GM23338 (cell line): Measurements from ENCODE around the gene PTOV1. TPM values are rescaled to one million over a fixed set of nuclear protein-coding genes. Genes with fewer than 3 reads are reported as not detected.

ENCODE experiments used
- ATAC-seq: fragments of 200-7000 bp; cut with Tn5 transposase; 3 replicates; pipeline ENCODE4 v1.9.1; 2020
- DNase-seq: peaks from one replicate; pipeline ENCODE4 v3.0.0-alpha.2; 2015; ENCODE audit warnings: low spot score
- H2AFZ ChIP-seq: fragments of 200-600 bp; sonication (generic); 2 replicates; pipeline ENCODE4 v1.8.0; 2016; ENCODE audit warnings: antibody characterized with exemption, mild to moderate bottlenecking, moderate library complexity
- H3F3A ChIP-seq: fragments of 200-600 bp; sonication (generic); replicated peaks from 2 replicates; pipeline ENCODE4 v1.8.0; 2017; ENCODE audit warnings: antibody characterized with exemption, mixed run types, low read depth
- H3K27ac ChIP-seq: fragments of 200-600 bp; sonication (generic); 2 replicates; pipeline ENCODE4 v1.6.1; 2016; ENCODE audit warnings: low read depth
- H3K27me3 ChIP-seq: fragments of 200-600 bp; sonication (generic); 2 replicates; pipeline ENCODE4 v1.8.0; 2016; ENCODE audit warnings: mild to moderate bottlenecking, mixed run types, moderate library complexity; ENCODE audit not compliant: insufficient read depth
- H3K36me3 ChIP-seq: fragments of 200-600 bp; sonication (generic); 2 replicates; pipeline ENCODE4 v1.8.0; 2016; ENCODE audit warnings: mild to moderate bottlenecking; ENCODE audit not compliant: insufficient read depth
- H3K4me1 ChIP-seq: fragments of 200-600 bp; sonication (generic); 2 replicates; pipeline ENCODE4 v1.8.0; 2016; ENCODE audit warnings: mild to moderate bottlenecking, moderate library complexity; ENCODE audit not compliant: insufficient read depth
- H3K4me2 ChIP-seq: fragments of 200-600 bp; sonication (generic); 2 replicates; pipeline ENCODE4 v1.7.1; 2017; ENCODE audit warnings: mixed run types
- H3K4me3 ChIP-seq: fragments of 200-600 bp; sonication (generic); 2 replicates; pipeline ENCODE4 v1.6.1; 2016; ENCODE audit warnings: mixed run types
- H3K79me2 ChIP-seq: fragments of 200-600 bp; sonication (generic); replicated peaks from 2 replicates; pipeline ENCODE4 v1.8.0; 2017; ENCODE audit warnings: mild to moderate bottlenecking; ENCODE audit not compliant: insufficient read depth
- H3K9me2 ChIP-seq: fragments of 200-600 bp; sonication (generic); 2 replicates; pipeline ENCODE4 v1.8.0; 2017; ENCODE audit not compliant: insufficient read depth
- H4K20me1 ChIP-seq: fragments of 200-600 bp; sonication (generic); replicated peaks from 2 replicates; pipeline ENCODE4 v1.8.0; 2017; ENCODE audit warnings: mild to moderate bottlenecking; ENCODE audit not compliant: insufficient read depth
- H3K27ac Mint-ChIP-seq: 2 replicates; pipeline ENCODE4 v1.8.0; 2020; ENCODE audit warnings: inconsistent platforms, mild to moderate bottlenecking, moderate library complexity, mixed read lengths
- H3K27me3 Mint-ChIP-seq: 3 replicates; pipeline ENCODE4 v1.8.0; 2022; ENCODE audit warnings: low read depth, mild to moderate bottlenecking, moderate library complexity, mixed read lengths, inconsistent platforms; ENCODE audit not compliant: insufficient read depth, poor library complexity
- H3K36me3 Mint-ChIP-seq: 3 replicates; pipeline ENCODE4 v1.8.0; 2021; ENCODE audit warnings: low read depth, mild to moderate bottlenecking, inconsistent platforms, moderate library complexity, mixed read lengths
- H3K4me1 Mint-ChIP-seq: 3 replicates; pipeline ENCODE4 v1.8.0; 2020; ENCODE audit warnings: mild to moderate bottlenecking, inconsistent platforms, mixed read lengths
- H3K4me3 Mint-ChIP-seq: 3 replicates; pipeline ENCODE4 v1.8.0; 2021; ENCODE audit warnings: moderate library complexity, mild to moderate bottlenecking, inconsistent platforms, mixed read lengths
- H3K9me3 Mint-ChIP-seq: 3 replicates; pipeline ENCODE4 v1.8.0; 2020; ENCODE audit warnings: moderate library complexity, mild to moderate bottlenecking, inconsistent platforms, mixed read lengths
- CREB1 ChIP-seq: fragments of 250-450 bp; sonication (Bioruptor Pico); IDR thresholded peaks from 2 replicates; pipeline ENCODE4 v1.5.0; 2020; ENCODE audit warnings: low read depth, mild to moderate bottlenecking, moderate library complexity
- ETS1 ChIP-seq: IDR thresholded peaks from 2 replicates; pipeline ENCODE4 v1.6.1; 2016; ENCODE audit warnings: antibody characterized with exemption
- EZH2 ChIP-seq: fragments of 200-600 bp; sonication (generic); IDR thresholded peaks from one replicate; pipeline ENCODE4 v1.8.0; 2017; ENCODE audit warnings: antibody characterized with exemption, mild to moderate bottlenecking, low read depth; ENCODE audit not compliant: unreplicated experiment
- EZH2phosphoT487 ChIP-seq: fragments of 200-600 bp; sonication (generic); IDR thresholded peaks from one replicate; pipeline ENCODE4 v1.8.1; 2018; ENCODE audit warnings: antibody characterized with exemption; ENCODE audit not compliant: unreplicated experiment
- POLR2AphosphoS5 ChIP-seq: IDR thresholded peaks from 2 replicates; pipeline ENCODE4 v1.6.1; 2016; ENCODE audit warnings: antibody characterized with exemption, low read depth
- STAT1 ChIP-seq: IDR thresholded peaks from one replicate; pipeline ENCODE4 v1.6.1; 2016; ENCODE audit warnings: antibody characterized with exemption; ENCODE audit not compliant: unreplicated experiment
- ZNF331 ChIP-seq: fragments of 250-450 bp; sonication (Bioruptor Pico); IDR thresholded peaks from 2 replicates; pipeline ENCODE4 v1.5.0; 2020; ENCODE audit warnings: low read depth, mild to moderate bottlenecking, moderate library complexity
- ZNF462 ChIP-seq: fragments of 250-450 bp; sonication (Bioruptor Pico); IDR thresholded peaks from 2 replicates; pipeline ENCODE4 v1.5.0; 2020; ENCODE audit warnings: mild to moderate bottlenecking, moderate library complexity
- polyA plus RNA-seq: library from polyadenylated mRNA; unstranded; fragments of >200 nt; fragmentation: Nextera tagmentation; extraction: Ambion mirVana; gene quantifications from 2 replicates; pipeline ENCODE4 v1.2.1, GENCODE V29; 2016
- total RNA-seq: library from RNA; depleted of rRNA; stranded (reverse); fragments of >200 nt; shearing (Covaris generic); gene quantifications from 2 replicates; pipeline ENCODE4 v1.2.3, GENCODE V29; 2014

The PTOV1 gene
- total and polyA plus RNA-seq, 2 experiments from 2014 or later = 188 to 209 TPM

- Histone ChIP-seq H3K27ac (peak overlapping the region; percentile 94), H3K4me1 (peaks cover 19% of the 10 kb centered on the region), H3K9me2 (no peaks in the 10 kb centered on the region), H3K36me3 (peaks cover 8% of the 10 kb centered on the region), H3K4me3 (peak overlapping the region; percentile 99), H4K20me1 (peaks cover 13% of the 10 kb centered on the region), H3F3A (peaks cover 32% of the 10 kb centered on the region), H2AFZ (no peak overlapping the region), H3K4me2 (peak overlapping the region; percentile 93), H3K79me2 (peaks cover 21% of the 10 kb centered on the region), H3K27me3 (no peaks in the 10 kb centered on the region)
- peaks cover 32% of the 10 kb centered on the region for H3K36me3 Mint-ChIP-seq
- DNase-seq (no peak), ATAC-seq (peak; percentile 10)
- H3K27me3 Mint-ChIP-seq = peaks cover 21% of the 10 kb centered on the region
- H3K4me1 Mint-ChIP-seq = peaks cover 34% of the 10 kb centered on the region
- H3K4me3 Mint-ChIP-seq = no peak overlapping the region
- TF ChIP-seq EZH2 = no peak
- H3K9me3 Mint-ChIP-seq = peaks cover 7% of the 10 kb centered on the region
- H3K27ac Mint-ChIP-seq = no peak overlapping the region
Measured at GRCh38 chr19:49869009-49869483, 18.1 kb downstream of the PTOV1 start.

GRCh38 chr19:49869484-49870308 lies 18.7 kb downstream of the PTOV1 start:
- Histone ChIP-seq H3F3A (peaks cover 31% of the 10 kb centered on the region), H3K4me1 (peaks cover 19% of the 10 kb centered on the region), H3K9me2 (no peaks in the 10 kb centered on the region), H3K79me2 (peaks cover 24% of the 10 kb centered on the region), H3K4me3 (peak overlapping the region; percentile 48), H3K27me3 (no peaks in the 10 kb centered on the region), H2AFZ (no peak overlapping the region), H4K20me1 (peaks cover 8% of the 10 kb centered on the region), H3K27ac (peak overlapping the region; percentile 0; the same call in 1 of the 2 replicates), H3K4me2 (peak overlapping the region; percentile 84), H3K36me3 (peaks cover 2% of the 10 kb centered on the region)
- Mint-ChIP-seq H3K9me3 (peaks cover 7% of the 10 kb centered on the region), H3K36me3 (peaks cover 26% of the 10 kb centered on the region), H3K27ac (no peak overlapping the region), H3K27me3 (peaks cover 21% of the 10 kb centered on the region), H3K4me1 (peaks cover 32% of the 10 kb centered on the region), H3K4me3 (no peak overlapping the region; the same call in 2 of the 3 replicates)
- peak; percentile 66 for TF ChIP-seq POLR2AphosphoS5
- no peak for TF ChIP-seq STAT1
- TF ChIP-seq CREB1 (CRISPR knock-in tag) = peak; percentile 85
- TF ChIP-seq EZH2phosphoT487 = no peak
- ATAC-seq (peak; percentile 69), DNase-seq (peak; percentile 100)

- Histone ChIP-seq H3F3A (peaks cover 28% of the 10 kb centered on the region), H3K4me2 (peak overlapping the region; percentile 84), H3K4me1 (peaks cover 19% of the 10 kb centered on the region), H4K20me1 (peaks cover 4% of the 10 kb centered on the region; the same call in 1 of the 2 replicates), H3K79me2 (peaks cover 26% of the 10 kb centered on the region), H3K9me2 (no peaks in the 10 kb centered on the region), H3K4me3 (peak overlapping the region; percentile 48), H3K27ac (peak overlapping the region; percentile 0; the same call in 1 of the 2 replicates), H3K27me3 (no peaks in the 10 kb centered on the region), H2AFZ (no peak overlapping the region), H3K36me3 (no peaks in the 10 kb centered on the region)
- peaks cover 25% of the 10 kb centered on the region for H3K27me3 Mint-ChIP-seq
- H3K9me3 Mint-ChIP-seq = peaks cover 7% of the 10 kb centered on the region
- H3K27ac Mint-ChIP-seq = no peak overlapping the region
- ATAC-seq (no peak), DNase-seq (no peak)
- H3K36me3 Mint-ChIP-seq = peaks cover 22% of the 10 kb centered on the region
- peaks cover 31% of the 10 kb centered on the region for H3K4me1 Mint-ChIP-seq
- H3K4me3 Mint-ChIP-seq = no peak overlapping the region; the same call in 2 of the 3 replicates
- TF ChIP-seq ZNF331 = no peak
- no peak for TF ChIP-seq ETS1
- TF ChIP-seq ZNF462 = no peak
Measured at GRCh38 chr19:49870309-49870901, 19.4 kb downstream of the PTOV1 start.
